Measurements from ENCODE around the gene ODF2. TPM values are rescaled to one million over a fixed set of nuclear protein-coding genes. Genes with fewer than 3 reads are reported as not detected.

The ODF2 gene
- total and polyA plus RNA-seq, 2 of the 13 experiments (the other 11 are each of a cell fraction or from before 2014, with no cell fraction given) = 9.8 to 31.3 TPM

DNA sequence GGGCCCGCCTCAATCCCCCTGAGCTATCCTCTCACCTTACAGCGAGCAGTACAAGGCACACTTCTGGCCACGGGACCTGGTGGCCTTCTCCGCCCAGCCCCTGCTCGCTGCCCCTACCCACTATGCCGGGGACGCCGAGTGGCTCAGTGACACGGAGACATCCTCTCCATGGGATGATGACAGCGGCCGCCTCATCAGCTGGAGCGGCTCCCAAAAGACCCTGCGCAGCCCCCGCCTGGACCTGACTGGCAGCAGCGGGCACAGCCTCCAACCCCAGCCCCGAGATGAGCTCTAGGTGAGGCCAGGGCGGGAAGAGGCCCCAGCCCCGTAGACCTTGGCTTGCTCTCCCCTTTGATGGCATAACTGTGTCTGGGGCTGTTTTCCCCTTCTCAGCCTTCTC is 20.2 kb upstream of the ODF2 start:
- 83% methylated on average over 7 of the region's 18 CpGs for WGBS (ENCODE audit: low lambda C conversion rate)
- no peak overlapping the region for H3K9ac ChIP-seq (ENCODE audit: insufficient read depth, low read depth, low read length)
- ChIA-PET POLR2A (no interaction called here), CTCF (ENCODE audit: low intra/inter-chr PET ratio, low total read pairs) (no interaction called here)
- no peak overlapping the region for H2AFZ ChIP-seq (ENCODE audit: low read length)
- no peak overlapping the region for H3K4me3 ChIP-seq (replicated peaks in 1 of 3; ENCODE audit: insufficient read depth in 1 of 3, low read depth in 2 of 3, low read length in 3 of 3)
- H3K36me3 ChIP-seq (replicated peaks in 1 of 2; ENCODE audit: control insufficient read depth in 1 of 2, insufficient read depth in 2 of 2, low read length in 2 of 2) = no peaks in the 10 kb centered on the region
- intact Hi-C loops (cut with micrococcal nuclease; ENCODE audit: unreplicated experiment) = loop anchor here (5.0 kb wide), 1 partner anchor 122 kb away; no protein-coding TSS in a partner anchor
- FAIRE-seq (no peak), DNase-seq (ENCODE audit: low spot score) (no peak), ATAC-seq (no peak)
- H3K27me3 ChIP-seq (ENCODE audit: control insufficient read depth in 1 of 2, insufficient read depth in 2 of 2, low read length in 2 of 2) = no peaks in the 10 kb centered on the region
- TF ChIP-seq, protein P1, sequence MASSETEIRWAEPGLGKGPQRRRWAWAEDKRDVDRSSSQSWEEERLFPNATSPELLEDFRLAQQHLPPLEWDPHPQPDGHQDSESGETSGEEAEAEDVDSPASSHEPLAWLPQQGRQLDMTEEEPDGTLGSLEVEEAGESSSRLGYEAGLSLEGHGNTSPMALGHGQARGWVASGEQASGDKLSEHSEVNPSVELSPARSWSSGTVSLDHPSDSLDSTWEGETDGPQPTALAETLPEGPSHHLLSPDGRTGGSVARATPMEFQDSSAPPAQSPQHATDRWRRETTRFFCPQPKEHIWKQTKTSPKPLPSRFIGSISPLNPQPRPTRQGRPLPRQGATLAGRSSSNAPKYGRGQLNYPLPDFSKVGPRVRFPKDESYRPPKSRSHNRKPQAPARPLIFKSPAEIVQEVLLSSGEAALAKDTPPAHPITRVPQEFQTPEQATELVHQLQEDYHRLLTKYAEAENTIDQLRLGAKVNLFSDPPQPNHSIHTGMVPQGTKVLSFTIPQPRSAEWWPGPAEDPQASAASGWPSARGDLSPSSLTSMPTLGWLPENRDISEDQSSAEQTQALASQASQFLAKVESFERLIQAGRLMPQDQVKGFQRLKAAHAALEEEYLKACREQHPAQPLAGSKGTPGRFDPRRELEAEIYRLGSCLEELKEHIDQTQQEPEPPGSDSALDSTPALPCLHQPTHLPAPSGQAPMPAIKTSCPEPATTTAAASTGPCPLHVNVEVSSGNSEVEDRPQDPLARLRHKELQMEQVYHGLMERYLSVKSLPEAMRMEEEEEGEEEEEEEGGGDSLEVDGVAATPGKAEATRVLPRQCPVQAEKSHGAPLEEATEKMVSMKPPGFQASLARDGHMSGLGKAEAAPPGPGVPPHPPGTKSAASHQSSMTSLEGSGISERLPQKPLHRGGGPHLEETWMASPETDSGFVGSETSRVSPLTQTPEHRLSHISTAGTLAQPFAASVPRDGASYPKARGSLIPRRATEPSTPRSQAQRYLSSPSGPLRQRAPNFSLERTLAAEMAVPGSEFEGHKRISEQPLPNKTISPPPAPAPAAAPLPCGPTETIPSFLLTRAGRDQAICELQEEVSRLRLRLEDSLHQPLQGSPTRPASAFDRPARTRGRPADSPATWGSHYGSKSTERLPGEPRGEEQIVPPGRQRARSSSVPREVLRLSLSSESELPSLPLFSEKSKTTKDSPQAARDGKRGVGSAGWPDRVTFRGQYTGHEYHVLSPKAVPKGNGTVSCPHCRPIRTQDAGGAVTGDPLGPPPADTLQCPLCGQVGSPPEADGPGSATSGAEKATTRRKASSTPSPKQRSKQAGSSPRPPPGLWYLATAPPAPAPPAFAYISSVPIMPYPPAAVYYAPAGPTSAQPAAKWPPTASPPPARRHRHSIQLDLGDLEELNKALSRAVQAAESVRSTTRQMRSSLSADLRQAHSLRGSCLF (CRISPR knock-in tag; IDR thresholded peaks at IDR 0.05; ENCODE audit: borderline replicate concordance) = no peak
- H3K4me2 ChIP-seq (ENCODE audit: low read depth, low read length) = no peak overlapping the region
- peaks cover 9% of the 10 kb centered on the region; the same call in 1 of the 2 replicates for H3K4me1 ChIP-seq (ENCODE audit: insufficient read depth, low read length)
- no peaks in the 10 kb centered on the region for H4K20me1 ChIP-seq (ENCODE audit: insufficient read depth, low read length)
- no peaks in the 10 kb centered on the region for H3K79me2 ChIP-seq (ENCODE audit: insufficient read depth, low read length)
- H3K27ac ChIP-seq (ENCODE audit: extremely low read length, insufficient read depth, low read length) = no peak overlapping the region
- no peaks in the 10 kb centered on the region for H3K9me3 ChIP-seq (ENCODE audit: low read length)
- no TSS peak for BruUV-seq (replicated peaks)
- in situ Hi-C loops (cut with HindIII; ENCODE audit: extremely low pct_ligation_motif_present, low pct_unique_long_range_greater_than_20kb) = no loop called here

Measured in HepG2 (cell line).